Transverse colon (tissue), 4 donors: ENCODE results near the gene CLCNKA. TPM values are rescaled to one million over a fixed set of nuclear protein-coding genes. Genes with fewer than 3 reads are reported as not detected.

Experiments
- DNase-seq: peaks from one replicate; pipeline ENCODE4 v3.0.0-alpha.2; 2019
- H3K27ac ChIP-seq, 4 donors: fragments of 200-600 bp; sonication (generic); 2 replicates each; pipeline ENCODE4 v1.5.1; 2016 to 2018; ENCODE audit warnings: inconsistent platforms in 4 of 4
- H3K27me3 ChIP-seq: fragments of 200-600 bp; sonication (generic); 2 replicates; pipeline ENCODE4 v1.5.1; 2017; ENCODE audit warnings: inconsistent platforms
- H3K36me3 ChIP-seq, 4 donors: fragments of 200-600 bp; sonication (generic); 2 replicates each; pipeline ENCODE4 v1.5.1; 2017 to 2019; ENCODE audit warnings: inconsistent platforms in 4 of 4
- H3K4me1 ChIP-seq, 4 donors: fragments of 200-600 bp; sonication (generic); 2 replicates each; pipeline ENCODE4 v1.5.1; 2017 to 2020; ENCODE audit warnings: inconsistent platforms in 4 of 4
- H3K4me3 ChIP-seq, 4 donors: fragments of 200-600 bp; sonication (generic); 1 replicate in 1 of 4; 2 replicates in 3 of 4; pipeline versions ENCODE4 v1.5.1 to v1.6.1; 2017 to 2019; ENCODE audit warnings: inconsistent platforms in 4 of 4
- H3K9me3 ChIP-seq, 2 donors: fragments of 200-600 bp; sonication (generic); 2 replicates each; pipeline ENCODE4 v1.5.1; 2017 to 2019; ENCODE audit warnings: inconsistent platforms in 2 of 2
- EP300 ChIP-seq: sonication (generic); formaldehyde crosslinking; IDR thresholded peaks from one replicate; pipeline ENCODE4 v1.6.1; 2017; ENCODE audit warnings: antibody characterized with exemption, low read depth
- POLR2A ChIP-seq: fragments of 450-650 bp; IDR thresholded peaks from one replicate; pipeline ENCODE4 v1.6.1; 2016; ENCODE audit warnings: antibody characterized with exemption, mild to moderate bottlenecking, moderate library complexity
- POLR2AphosphoS5 ChIP-seq, 3 donors: sonication (generic); formaldehyde crosslinking; IDR thresholded peaks; one replicate each; pipeline ENCODE4 v1.6.1; 2016; ENCODE audit warnings: antibody characterized with exemption in 3 of 3
- WGBS, 2 donors: methylation state at CpG; one replicate each; pipeline ENCODE4 v1.1.5; 2018; ENCODE audit warnings: low coverage in 1 of 2; 5-methylcytosine and 5-hydroxymethylcytosine counted together
- in situ Hi-C, 4 donors: fragments of 200-750 bp; cut with MboI; loops; one replicate each; pipeline versions ENCODE4 v1.15.0 to v1.15.1; 2017; ENCODE audit warnings: low sequenced_read_pairs in 3 of 4, low pct_ligation_motif_present in 1 of 4, low pct_unique_long_range_greater_than_20kb in 1 of 4
- intact Hi-C: fragments of 100-400 bp; cut with DNase I; formaldehyde crosslinking; loops from one replicate; pipeline ENCODE4 v1.15.1; 2023; ENCODE audit warnings: low total_unique reads
- total RNA-seq, 4 donors: library from RNA; depleted of rRNA; stranded (reverse); fragments of >200 nt; gene quantifications; one replicate each; pipeline ENCODE4 v1.1.0, GENCODE V29; 2016
- TF ChIP-seq, protein P1 (sequence below), 5 experiments: fragments of 200-600 bp in 3 of 5; fragments of 450-650 bp in 2 of 5; sonication (generic) in 3 of 5; IDR thresholded peaks; 1 replicate in 2 of 5; 2 replicates in 3 of 5; pipeline ENCODE4 v1.5.1; 2016 to 2017; ENCODE audit warnings: antibody characterized with exemption in 5 of 5, inconsistent platforms in 3 of 5, mild to moderate bottlenecking in 2 of 5, moderate library complexity in 1 of 5

Gene CLCNKA
- total RNA-seq, 4 donors from 2014 or later, result 0.68 to 21.7 (median 0.79) TPM; not detected in 1

DNA sequence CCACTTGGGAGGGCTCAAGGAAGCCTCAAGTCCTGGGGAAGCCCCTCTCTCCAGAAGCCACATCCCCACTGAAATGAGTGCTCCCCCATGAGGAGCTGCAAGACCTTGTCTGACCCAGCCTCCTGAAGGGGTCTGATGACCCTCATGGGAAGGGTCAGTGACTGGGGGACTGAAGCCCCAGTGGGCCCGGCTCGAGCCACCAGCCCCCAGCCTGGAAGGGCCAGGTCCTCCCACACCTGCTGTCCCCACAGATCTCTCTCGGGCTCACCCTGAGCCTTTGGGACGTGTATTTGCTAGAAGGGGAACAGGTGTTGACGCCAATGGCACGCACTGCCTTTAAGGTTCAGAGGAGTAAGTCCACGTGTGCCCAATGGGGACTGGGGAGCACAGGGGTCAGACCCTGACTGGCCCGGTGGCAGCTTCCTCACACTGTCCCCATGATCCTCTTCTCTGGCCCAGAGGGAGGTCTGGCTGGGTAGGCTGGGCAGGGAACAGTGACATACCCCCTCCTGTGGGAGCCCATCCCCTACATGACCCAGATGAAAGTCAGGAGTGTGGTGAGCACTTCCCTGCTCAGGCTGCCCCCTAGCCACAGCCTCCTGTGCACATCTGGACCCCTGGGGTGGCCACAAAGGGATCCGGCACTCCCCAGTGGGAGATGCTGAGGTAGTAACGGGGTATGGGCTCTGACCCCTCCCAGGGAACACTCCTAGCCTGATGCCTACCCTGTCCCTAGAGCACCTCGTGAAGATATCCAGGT, 30.2 kb upstream of the CLCNKA start:
- DNase-seq, result no peak
- TF ChIP-seq, protein P1, sequence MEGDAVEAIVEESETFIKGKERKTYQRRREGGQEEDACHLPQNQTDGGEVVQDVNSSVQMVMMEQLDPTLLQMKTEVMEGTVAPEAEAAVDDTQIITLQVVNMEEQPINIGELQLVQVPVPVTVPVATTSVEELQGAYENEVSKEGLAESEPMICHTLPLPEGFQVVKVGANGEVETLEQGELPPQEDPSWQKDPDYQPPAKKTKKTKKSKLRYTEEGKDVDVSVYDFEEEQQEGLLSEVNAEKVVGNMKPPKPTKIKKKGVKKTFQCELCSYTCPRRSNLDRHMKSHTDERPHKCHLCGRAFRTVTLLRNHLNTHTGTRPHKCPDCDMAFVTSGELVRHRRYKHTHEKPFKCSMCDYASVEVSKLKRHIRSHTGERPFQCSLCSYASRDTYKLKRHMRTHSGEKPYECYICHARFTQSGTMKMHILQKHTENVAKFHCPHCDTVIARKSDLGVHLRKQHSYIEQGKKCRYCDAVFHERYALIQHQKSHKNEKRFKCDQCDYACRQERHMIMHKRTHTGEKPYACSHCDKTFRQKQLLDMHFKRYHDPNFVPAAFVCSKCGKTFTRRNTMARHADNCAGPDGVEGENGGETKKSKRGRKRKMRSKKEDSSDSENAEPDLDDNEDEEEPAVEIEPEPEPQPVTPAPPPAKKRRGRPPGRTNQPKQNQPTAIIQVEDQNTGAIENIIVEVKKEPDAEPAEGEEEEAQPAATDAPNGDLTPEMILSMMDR (IDR thresholded peaks at IDR 0.05), result no peak
- TF ChIP-seq POLR2A, result no peak
- no peak for TF ChIP-seq POLR2AphosphoS5 (IDR thresholded peaks at IDR 0.05)
- TF ChIP-seq EP300, result no peak
- 80% methylated on average over 11 of the region's 11 CpGs; no CpG with 5 or more reads in 1 of the 2 donors for WGBS, 2 donors
- H3K27ac ChIP-seq, result no peak overlapping the region
- intact Hi-C loops (loop anchor here (10.0 kb wide), 1 partner anchor 177 kb away; no protein-coding TSS in a partner anchor), in situ Hi-C loops (loop anchor here in 2 of 4 donors (25.0 kb wide), 1 partner anchor 179 kb away; the partner anchor contains the start of gene UQCRHL (in 2 of the 2))
- H3K4me3 ChIP-seq, result no peak overlapping the region
- no peaks in the 10 kb centered on the region for H3K27me3 ChIP-seq
- H3K4me1 ChIP-seq, result no peaks in the 10 kb centered on the region
- H3K9me3 ChIP-seq, result no peaks in the 10 kb centered on the region
- no peaks in the 10 kb centered on the region for H3K36me3 ChIP-seq

DNA sequence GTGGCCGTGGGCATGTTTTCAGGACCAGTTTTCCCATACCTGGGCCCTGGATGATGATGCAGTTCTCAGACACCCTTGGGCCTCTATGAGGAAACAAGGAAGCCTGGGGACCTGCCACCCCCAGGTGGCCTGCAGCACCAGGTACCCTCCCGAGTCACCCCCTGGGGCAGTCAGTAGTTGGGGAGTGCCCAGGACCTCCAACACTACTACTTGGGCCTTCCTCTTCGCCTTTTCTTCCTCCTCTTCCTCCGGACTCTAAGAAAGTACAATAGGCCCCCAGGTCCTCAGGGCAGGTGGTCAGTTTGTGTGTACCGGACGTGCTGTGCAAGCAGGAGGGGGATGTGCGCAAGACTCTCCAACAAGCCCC, 29.7 kb upstream of the CLCNKA start:
- in situ Hi-C loops, result loop anchor here in 2 of 4 donors (25.0 kb wide), 1 partner anchor 180 kb away; the partner anchor contains the start of gene UQCRHL (in 2 of the 2)
- no peak for DNase-seq
- no peak overlapping the region for H3K27ac ChIP-seq
- TF ChIP-seq POLR2A (no peak), POLR2AphosphoS5 (IDR thresholded peaks at IDR 0.05) (no peak), EP300 (no peak)
- TF ChIP-seq, protein P1 (IDR thresholded peaks at IDR 0.05), result no peak
- H3K9me3 ChIP-seq, result no peaks in the 10 kb centered on the region
- intact Hi-C loops, result loop anchor here (10.0 kb wide), 1 partner anchor 177 kb away; no protein-coding TSS in a partner anchor
- H3K27me3 ChIP-seq, result no peaks in the 10 kb centered on the region
- 97% methylated on average over 7 of the region's 7 CpGs; no CpG with 5 or more reads in 1 of the 2 donors for WGBS, 2 donors
- no peaks in the 10 kb centered on the region for H3K36me3 ChIP-seq
- no peak overlapping the region for H3K4me3 ChIP-seq
- no peaks in the 10 kb centered on the region for H3K4me1 ChIP-seq

DNA sequence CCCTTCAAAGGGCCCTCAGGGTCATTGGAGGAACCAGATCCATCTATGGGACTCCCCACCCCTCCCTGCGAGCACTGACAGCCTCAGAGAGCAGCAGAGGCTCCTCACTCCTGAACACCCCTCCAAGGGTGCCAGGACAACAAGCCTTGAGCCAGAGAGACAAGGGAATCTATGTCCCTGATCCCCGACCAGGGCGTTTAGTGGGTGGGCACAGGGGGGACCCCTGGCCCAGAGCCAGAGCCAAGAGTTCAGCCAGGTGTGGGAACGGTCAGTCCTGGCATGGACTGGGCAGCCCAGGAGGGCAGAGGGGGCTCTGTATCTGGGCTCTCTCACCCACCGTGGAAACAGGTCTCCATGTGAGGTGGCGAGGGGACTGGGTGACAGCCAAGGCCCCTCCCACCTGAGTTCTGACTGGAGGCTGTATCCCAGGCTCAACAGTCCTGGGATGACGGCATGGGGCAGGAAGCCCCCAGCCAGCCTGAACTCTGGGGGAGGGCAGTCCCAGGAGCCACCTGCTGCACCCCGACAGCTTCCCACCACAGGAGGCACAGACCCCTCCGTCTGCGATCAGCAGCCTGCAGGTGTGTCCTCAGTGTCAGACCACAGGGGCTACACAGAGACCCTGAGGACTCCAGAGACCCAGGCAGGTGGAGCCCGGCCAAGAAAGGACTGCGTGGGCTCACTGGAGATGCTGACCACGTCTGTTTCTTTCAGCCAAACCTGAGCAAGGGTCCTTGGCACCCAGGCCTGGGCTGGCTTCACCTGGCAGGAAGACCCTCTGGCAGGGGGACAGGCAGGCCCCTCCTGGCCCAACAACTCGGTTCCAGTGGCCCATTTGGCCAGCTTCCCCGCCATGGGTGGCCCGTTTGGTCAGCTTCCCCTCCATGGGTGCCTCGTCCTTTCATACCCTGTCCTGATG, 29.0 kb upstream of the CLCNKA start:
- H3K4me3 ChIP-seq, result no peak overlapping the region
- WGBS, 2 donors, result 85% methylated on average over 15 of the region's 17 CpGs; no CpG with 5 or more reads in 1 of the 2 donors
- intact Hi-C loops, result loop anchor here (10.0 kb wide), 1 partner anchor 178 kb away; no protein-coding TSS in a partner anchor
- TF ChIP-seq EP300, result no peak
- TF ChIP-seq POLR2AphosphoS5 (IDR thresholded peaks at IDR 0.05), result no peak
- TF ChIP-seq POLR2A, result no peak
- TF ChIP-seq, protein P1 (IDR thresholded peaks at IDR 0.05), result no peak
- H3K9me3 ChIP-seq, result no peaks in the 10 kb centered on the region
- no peak overlapping the region for H3K27ac ChIP-seq
- H3K4me1 ChIP-seq, result no peaks in the 10 kb centered on the region
- H3K27me3 ChIP-seq, result no peaks in the 10 kb centered on the region
- H3K36me3 ChIP-seq, result no peaks in the 10 kb centered on the region
- no peak for DNase-seq
- in situ Hi-C loops, result loop anchor here in 2 of 4 donors (25.0 kb wide), 1 partner anchor 181 kb away; the partner anchor contains the start of gene UQCRHL (in 2 of the 2)
